HepG2 (cell line): ENCODE measurements around the gene SECTM1. TPM values are rescaled to one million over a fixed set of nuclear protein-coding genes. Genes with fewer than 3 reads are reported as not detected.

Experiments used
- DR1 ChIP-seq: sonication (generic); formaldehyde crosslinking; IDR thresholded peaks from 2 replicates; pipeline ENCODE4 v1.8.0; 2021; ENCODE audit warnings: mild to moderate bottlenecking, missing genetic modification reagents, inconsistent platforms
- EEA1 ChIP-seq: sonication (generic); formaldehyde crosslinking; IDR thresholded peaks from 2 replicates; pipeline ENCODE4 v1.5.1; 2020; ENCODE audit warnings: mild to moderate bottlenecking, missing genetic modification reagents, borderline replicate concordance
- FOSL1 ChIP-seq: sonication (generic); formaldehyde crosslinking; IDR thresholded peaks from 2 replicates; pipeline ENCODE4 v1.9.0; 2021; ENCODE audit warnings: missing genetic modification reagents, borderline replicate concordance
- KDM3A ChIP-seq: IDR thresholded peaks from 2 replicates; pipeline ENCODE4 v1.6.1; 2018; ENCODE audit warnings: low read depth, missing compliant biosample characterization
- PHF8 ChIP-seq: sonication (generic); formaldehyde crosslinking; IDR thresholded peaks from 2 replicates; pipeline ENCODE4 v1.5.0; 2020; ENCODE audit warnings: missing genetic modification reagents
- ZNF138 ChIP-seq: sonication (generic); formaldehyde crosslinking; IDR thresholded peaks from 2 replicates; pipeline ENCODE4 v1.5.0; 2020; ENCODE audit warnings: mild to moderate bottlenecking, low read depth, missing genetic modification reagents
- ZNF274 ChIP-seq: sonication (generic); formaldehyde crosslinking; IDR thresholded peaks from 2 replicates; pipeline ENCODE4 v1.5.1; 2020; ENCODE audit warnings: mild to moderate bottlenecking, missing genetic modification reagents
- ZNF326 ChIP-seq: sonication (generic); formaldehyde crosslinking; IDR thresholded peaks from 2 replicates; pipeline ENCODE4 v1.4.0; 2020; ENCODE audit warnings: missing genetic modification reagents, borderline replicate concordance
- ZNF329 ChIP-seq: sonication (generic); formaldehyde crosslinking; IDR thresholded peaks from 2 replicates; pipeline ENCODE4 v1.9.0; 2021; ENCODE audit warnings: low read depth, mild to moderate bottlenecking, missing genetic modification reagents
- ZNF383 ChIP-seq: sonication (generic); formaldehyde crosslinking; IDR thresholded peaks from 2 replicates; pipeline ENCODE4 v1.4.0; 2020; ENCODE audit warnings: missing genetic modification reagents, mild to moderate bottlenecking, borderline replicate concordance
- ZNF501 ChIP-seq: sonication (generic); formaldehyde crosslinking; IDR thresholded peaks from 2 replicates; pipeline ENCODE4 v1.5.1; 2020; ENCODE audit warnings: mild to moderate bottlenecking, moderate library complexity, missing genetic modification reagents
- ZNF572 ChIP-seq: sonication (generic); formaldehyde crosslinking; IDR thresholded peaks from 2 replicates; pipeline ENCODE4 v1.5.1; 2020; ENCODE audit warnings: mild to moderate bottlenecking, missing genetic modification reagents
- ZNF768 ChIP-seq: sonication (generic); formaldehyde crosslinking; IDR thresholded peaks from 2 replicates; pipeline ENCODE4 v1.4.0; 2020; ENCODE audit warnings: missing genetic modification reagents
- ZSCAN25 ChIP-seq: sonication (generic); formaldehyde crosslinking; IDR thresholded peaks from 2 replicates; pipeline ENCODE4 v1.8.0; 2022; ENCODE audit warnings: mild to moderate bottlenecking, missing genetic modification reagents
- ZXDC ChIP-seq: sonication (generic); formaldehyde crosslinking; IDR thresholded peaks from 2 replicates; pipeline ENCODE4 v1.5.0; 2020; ENCODE audit warnings: mild to moderate bottlenecking, missing genetic modification reagents
- polyA plus RNA-seq, 8 experiments: library from polyadenylated mRNA; depleted of rRNA in 3 of 8; stranded (reverse) in 7 of 8; unstranded in 1 of 8; fragments of >200 nt; fragmentation: Illumina TruSeq in 4 of 8; extraction: Trizol in 4 of 8; gene quantifications; 2 replicates each; pipeline versions ENCODE4 v1.2.1 to v1.2.3, GENCODE V29; 2011 to 2016; ENCODE audit warnings: low read depth in 4 of 8, missing spikeins in 1 of 8, mixed read lengths in 1 of 8; ENCODE audit not compliant: insufficient read depth in 1 of 8
- total RNA-seq, 5 experiments: library from RNA; depleted of rRNA; stranded (reverse); fragments of >200 nt; fragmentation: Illumina TruSeq; extraction: Trizol; gene quantifications; 2 replicates each; pipeline ENCODE4 v1.2.3, GENCODE V29; 2016; ENCODE audit warnings: low read depth in 1 of 5
- TF ChIP-seq, protein P1 (sequence below): sonication (generic); formaldehyde crosslinking; IDR thresholded peaks from 2 replicates; pipeline ENCODE4 v1.4.0; 2020; ENCODE audit warnings: missing genetic modification reagents, borderline replicate concordance
- TF ChIP-seq, protein P2 (sequence below): sonication (generic); formaldehyde crosslinking; IDR thresholded peaks from 2 replicates; pipeline ENCODE4 v1.4.0; 2020; ENCODE audit warnings: missing genetic modification reagents

The SECTM1 gene
- total and polyA plus RNA-seq, 2 of the 13 experiments (the other 11 are each of a cell fraction or from before 2014, with no cell fraction given), result 3.5 to 5.3 TPM

- TF ChIP-seq, protein P1, sequence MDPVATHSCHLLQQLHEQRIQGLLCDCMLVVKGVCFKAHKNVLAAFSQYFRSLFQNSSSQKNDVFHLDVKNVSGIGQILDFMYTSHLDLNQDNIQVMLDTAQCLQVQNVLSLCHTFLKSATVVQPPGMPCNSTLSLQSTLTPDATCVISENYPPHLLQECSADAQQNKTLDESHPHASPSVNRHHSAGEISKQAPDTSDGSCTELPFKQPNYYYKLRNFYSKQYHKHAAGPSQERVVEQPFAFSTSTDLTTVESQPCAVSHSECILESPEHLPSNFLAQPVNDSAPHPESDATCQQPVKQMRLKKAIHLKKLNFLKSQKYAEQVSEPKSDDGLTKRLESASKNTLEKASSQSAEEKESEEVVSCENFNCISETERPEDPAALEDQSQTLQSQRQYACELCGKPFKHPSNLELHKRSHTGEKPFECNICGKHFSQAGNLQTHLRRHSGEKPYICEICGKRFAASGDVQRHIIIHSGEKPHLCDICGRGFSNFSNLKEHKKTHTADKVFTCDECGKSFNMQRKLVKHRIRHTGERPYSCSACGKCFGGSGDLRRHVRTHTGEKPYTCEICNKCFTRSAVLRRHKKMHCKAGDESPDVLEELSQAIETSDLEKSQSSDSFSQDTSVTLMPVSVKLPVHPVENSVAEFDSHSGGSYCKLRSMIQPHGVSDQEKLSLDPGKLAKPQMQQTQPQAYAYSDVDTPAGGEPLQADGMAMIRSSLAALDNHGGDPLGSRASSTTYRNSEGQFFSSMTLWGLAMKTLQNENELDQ (CRISPR knock-in tag), result no peak
- TF ChIP-seq KDM3A (CRISPR knock-in tag) (no peak), EEA1 (CRISPR knock-in tag) (peak; percentile 36; the same call in 1 of the 2 replicates), ZNF329 (peak; percentile 2; the same call in 1 of the 2 replicates), FOSL1 (CRISPR knock-in tag) (no peak), ZXDC (no peak), ZNF274 (0 out of 2 replicates have a peak, but pooled peaks have one; percentile 22), ZNF501 (CRISPR knock-in tag) (peak; percentile 2; the same call in 1 of the 2 replicates), ZNF138 (CRISPR knock-in tag) (no peak), ZNF768 (CRISPR knock-in tag) (peak; percentile 28; the same call in 1 of the 2 replicates), ZNF572 (CRISPR knock-in tag) (0 out of 2 replicates have a peak, but pooled peaks have one; percentile 12), ZNF326 (CRISPR knock-in tag) (no peak), ZSCAN25 (CRISPR knock-in tag) (no peak), ZNF383 (0 out of 2 replicates have a peak, but pooled peaks have one; percentile 5), DR1 (CRISPR knock-in tag) (no peak), PHF8 (CRISPR knock-in tag) (no peak)
- TF ChIP-seq, protein P2, sequence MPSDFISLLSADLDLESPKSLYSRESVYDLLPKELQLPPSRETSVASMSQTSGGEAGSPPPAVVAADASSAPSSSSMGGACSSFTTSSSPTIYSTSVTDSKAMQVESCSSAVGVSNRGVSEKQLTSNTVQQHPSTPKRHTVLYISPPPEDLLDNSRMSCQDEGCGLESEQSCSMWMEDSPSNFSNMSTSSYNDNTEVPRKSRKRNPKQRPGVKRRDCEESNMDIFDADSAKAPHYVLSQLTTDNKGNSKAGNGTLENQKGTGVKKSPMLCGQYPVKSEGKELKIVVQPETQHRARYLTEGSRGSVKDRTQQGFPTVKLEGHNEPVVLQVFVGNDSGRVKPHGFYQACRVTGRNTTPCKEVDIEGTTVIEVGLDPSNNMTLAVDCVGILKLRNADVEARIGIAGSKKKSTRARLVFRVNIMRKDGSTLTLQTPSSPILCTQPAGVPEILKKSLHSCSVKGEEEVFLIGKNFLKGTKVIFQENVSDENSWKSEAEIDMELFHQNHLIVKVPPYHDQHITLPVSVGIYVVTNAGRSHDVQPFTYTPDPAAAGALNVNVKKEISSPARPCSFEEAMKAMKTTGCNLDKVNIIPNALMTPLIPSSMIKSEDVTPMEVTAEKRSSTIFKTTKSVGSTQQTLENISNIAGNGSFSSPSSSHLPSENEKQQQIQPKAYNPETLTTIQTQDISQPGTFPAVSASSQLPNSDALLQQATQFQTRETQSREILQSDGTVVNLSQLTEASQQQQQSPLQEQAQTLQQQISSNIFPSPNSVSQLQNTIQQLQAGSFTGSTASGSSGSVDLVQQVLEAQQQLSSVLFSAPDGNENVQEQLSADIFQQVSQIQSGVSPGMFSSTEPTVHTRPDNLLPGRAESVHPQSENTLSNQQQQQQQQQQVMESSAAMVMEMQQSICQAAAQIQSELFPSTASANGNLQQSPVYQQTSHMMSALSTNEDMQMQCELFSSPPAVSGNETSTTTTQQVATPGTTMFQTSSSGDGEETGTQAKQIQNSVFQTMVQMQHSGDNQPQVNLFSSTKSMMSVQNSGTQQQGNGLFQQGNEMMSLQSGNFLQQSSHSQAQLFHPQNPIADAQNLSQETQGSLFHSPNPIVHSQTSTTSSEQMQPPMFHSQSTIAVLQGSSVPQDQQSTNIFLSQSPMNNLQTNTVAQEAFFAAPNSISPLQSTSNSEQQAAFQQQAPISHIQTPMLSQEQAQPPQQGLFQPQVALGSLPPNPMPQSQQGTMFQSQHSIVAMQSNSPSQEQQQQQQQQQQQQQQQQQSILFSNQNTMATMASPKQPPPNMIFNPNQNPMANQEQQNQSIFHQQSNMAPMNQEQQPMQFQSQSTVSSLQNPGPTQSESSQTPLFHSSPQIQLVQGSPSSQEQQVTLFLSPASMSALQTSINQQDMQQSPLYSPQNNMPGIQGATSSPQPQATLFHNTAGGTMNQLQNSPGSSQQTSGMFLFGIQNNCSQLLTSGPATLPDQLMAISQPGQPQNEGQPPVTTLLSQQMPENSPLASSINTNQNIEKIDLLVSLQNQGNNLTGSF (CRISPR knock-in tag), result 0 out of 2 replicates have a peak, but pooled peaks have one; percentile 33
Observed at GRCh38 chr17:82328994-82329507, 4.5 kb downstream of the SECTM1 start (continued).
